Measurements from ENCODE around the gene GEMIN2.
A peak's percentile ranks its signal among the peaks of the same experiment; 100 is the strongest.
"Not testable (repeated sequence)": the region's sequence is repeated elsewhere in the genome, so short reads cannot be mapped to it uniquely, and the experiment has no call there.

Gene GEMIN2

DNA sequence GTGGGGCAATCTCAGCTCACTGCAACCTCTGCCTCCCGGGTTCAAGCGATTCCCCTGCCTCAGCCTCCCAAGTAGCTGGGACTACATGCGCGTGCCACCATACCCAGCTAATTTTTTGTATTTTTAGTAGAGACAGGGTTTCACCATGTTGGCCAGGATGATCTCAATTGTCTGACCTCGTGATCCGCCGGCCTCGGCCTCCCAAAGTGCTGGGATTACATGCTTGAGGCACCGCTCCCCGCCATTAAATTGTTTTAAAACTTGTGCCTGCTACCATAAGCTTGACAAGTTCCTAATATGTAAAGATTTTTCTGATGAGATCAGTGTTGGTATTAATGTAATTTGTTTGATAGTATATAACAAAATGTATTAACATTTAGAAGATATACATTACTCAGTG is 14.9 kb upstream of the GEMIN2 start:
- H2BK12ac ChIP-seq (ENCODE audit: low read length); H4K91ac ChIP-seq (ENCODE audit: low read depth, low read length); H3K9me3 ChIP-seq (ENCODE audit: insufficient read depth, low read depth, low read length); H3K4me1 ChIP-seq (ENCODE audit: control insufficient read depth in 1 of 2, insufficient read depth in 2 of 2, low read length in 2 of 2); H3K23ac ChIP-seq (ENCODE audit: low read length); H3K4me3 ChIP-seq (ENCODE audit: low read depth, low read length); H3K27ac ChIP-seq (ENCODE audit: low read depth, low read length); H3K14ac ChIP-seq (ENCODE audit: low read length); H3K4me2 ChIP-seq (ENCODE audit: low read length); H2BK5ac ChIP-seq (ENCODE audit: low read depth, low read length, poor library complexity); H2AFZ ChIP-seq (ENCODE audit: insufficient read depth, low read length, poor library complexity); H3K27me3 ChIP-seq (ENCODE audit: insufficient read depth, low read length); H4K8ac ChIP-seq (ENCODE audit: low read depth, low read length); H2BK120ac ChIP-seq (ENCODE audit: insufficient read depth, low read length, poor library complexity); H3K79me1 ChIP-seq (ENCODE audit: low read length); H3K9ac ChIP-seq (ENCODE audit: low read length); H3K4ac ChIP-seq (ENCODE audit: low read depth, low read length); H2AK5ac ChIP-seq (ENCODE audit: low read length); H3K18ac ChIP-seq (ENCODE audit: low read length); H3K79me2 ChIP-seq (ENCODE audit: control insufficient read depth, insufficient read depth, low read length, poor library complexity); H4K12ac ChIP-seq (ENCODE audit: low read depth, low read length); DNase-seq: not testable (repeated sequence)
- no CpG with 5 or more reads among the region's 10 CpGs for WGBS (ENCODE audit: extremely low coverage, insufficient coverage, insufficient read length)
- peaks cover 7 to 12% of the 10 kb centered on the region in 2 experiments for H3K36me3 ChIP-seq (ENCODE audit: control insufficient read depth in 1 of 2, insufficient read depth in 2 of 2, low read length in 2 of 2)

DNA sequence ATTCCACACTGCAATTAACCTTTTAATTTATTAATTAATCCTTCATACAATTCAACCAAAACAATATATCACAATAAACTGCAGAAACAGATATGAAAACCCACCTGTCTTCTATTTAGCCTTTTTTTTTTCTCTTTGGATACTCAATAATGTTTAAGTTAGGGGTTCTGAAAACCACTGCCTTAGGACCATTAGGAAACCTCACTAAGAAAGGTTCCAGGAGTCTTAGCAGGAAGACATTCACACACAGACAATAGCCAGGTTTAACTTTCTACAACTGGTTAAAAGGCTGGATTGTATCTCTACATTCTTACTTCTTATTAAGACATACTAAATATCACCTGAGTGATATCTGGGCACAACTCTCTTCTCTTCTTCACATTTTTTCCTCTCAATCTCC is 14.4 kb upstream of the GEMIN2 start:
- no peak overlapping the region for H3K27ac ChIP-seq (ENCODE audit: low read depth, low read length)

DNA sequence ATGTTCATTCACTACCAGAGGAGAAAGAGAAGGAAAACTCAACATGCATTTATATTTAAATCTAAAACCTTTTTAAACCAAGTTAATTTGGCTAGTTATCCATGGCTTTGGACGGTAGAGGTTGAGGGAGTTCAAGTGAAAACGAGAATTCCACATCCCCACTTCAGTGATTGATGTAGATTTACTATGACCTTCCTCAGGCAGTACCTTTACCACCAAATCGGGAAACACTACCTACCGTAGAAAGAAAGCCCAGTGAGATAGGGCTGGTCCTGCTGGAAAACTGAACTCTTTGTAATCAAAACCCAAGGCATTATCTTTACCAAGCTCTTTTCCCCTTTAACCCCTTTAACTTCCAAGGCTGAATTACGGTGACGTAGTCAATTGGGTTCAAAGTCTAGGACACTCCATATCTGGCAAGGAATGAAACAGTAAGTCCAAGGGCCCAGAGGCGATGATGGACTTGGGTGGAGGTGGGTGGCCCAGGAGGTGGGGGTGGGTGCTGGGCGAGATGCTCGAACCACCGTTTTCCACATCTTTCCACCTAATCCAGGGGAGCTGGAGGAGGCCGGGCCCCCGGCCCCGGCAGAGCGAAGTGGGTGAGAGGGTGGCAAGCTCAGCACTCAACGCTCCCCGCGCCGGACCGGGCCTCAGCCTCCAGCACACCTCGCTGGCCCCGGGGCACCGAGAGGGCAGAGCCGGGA is 11.7 kb upstream of the GEMIN2 start:
- peaks cover 0 to 5% of the 10 kb centered on the region in 2 experiments for H3K36me3 ChIP-seq (ENCODE audit: control insufficient read depth in 1 of 2, insufficient read depth in 2 of 2, low read length in 2 of 2)
- H2AK5ac ChIP-seq (ENCODE audit: low read length) = peak overlapping the region; percentile 24
- H3K9me3 ChIP-seq (ENCODE audit: insufficient read depth, low read depth, low read length) = no peaks in the 10 kb centered on the region

More for the DNA sequence above, 14.4 kb upstream of the GEMIN2 start:
- H3K4me1 ChIP-seq (ENCODE audit: control insufficient read depth in 1 of 2, insufficient read depth in 2 of 2, low read length in 2 of 2) = peaks cover 0 to 2% of the 10 kb centered on the region in 2 experiments
- no peaks in the 10 kb centered on the region for H3K9me3 ChIP-seq (ENCODE audit: insufficient read depth, low read depth, low read length)
- no peak overlapping the region for H2BK12ac ChIP-seq (ENCODE audit: low read length)
- H3K18ac ChIP-seq (ENCODE audit: low read length) = no peak overlapping the region
- H4K12ac ChIP-seq (ENCODE audit: low read depth, low read length) = no peak overlapping the region
- DNase-seq = no peak
- no peak overlapping the region for H3K23ac ChIP-seq (ENCODE audit: low read length)
- peak overlapping the region; percentile 24 for H3K4me2 ChIP-seq (ENCODE audit: low read length)
- no peak overlapping the region for H2AK5ac ChIP-seq (ENCODE audit: low read length)
- H2BK120ac ChIP-seq (ENCODE audit: insufficient read depth, low read length, poor library complexity) = no peak overlapping the region
- no peak overlapping the region for H2AFZ ChIP-seq (ENCODE audit: insufficient read depth, low read length, poor library complexity)
- no peak overlapping the region for H3K14ac ChIP-seq (ENCODE audit: low read length)
- H3K79me2 ChIP-seq (ENCODE audit: control insufficient read depth, insufficient read depth, low read length, poor library complexity) = peaks cover 9% of the 10 kb centered on the region
- H2BK5ac ChIP-seq (ENCODE audit: low read depth, low read length, poor library complexity) = no peak overlapping the region
- peaks cover 9% of the 10 kb centered on the region for H3K79me1 ChIP-seq (ENCODE audit: low read length)
- no peak overlapping the region for H3K9ac ChIP-seq (ENCODE audit: low read length)
- H3K36me3 ChIP-seq (ENCODE audit: control insufficient read depth in 1 of 2, insufficient read depth in 2 of 2, low read length in 2 of 2) = peaks cover 7 to 10% of the 10 kb centered on the region in 2 experiments
- H3K27me3 ChIP-seq (ENCODE audit: insufficient read depth, low read length) = no peaks in the 10 kb centered on the region
- no peak overlapping the region for H3K4me3 ChIP-seq (ENCODE audit: low read depth, low read length)
- no peak overlapping the region for H4K8ac ChIP-seq (ENCODE audit: low read depth, low read length)
- no peak overlapping the region for H4K91ac ChIP-seq (ENCODE audit: low read depth, low read length)
- H3K4ac ChIP-seq (ENCODE audit: low read depth, low read length) = no peak overlapping the region

DNA sequence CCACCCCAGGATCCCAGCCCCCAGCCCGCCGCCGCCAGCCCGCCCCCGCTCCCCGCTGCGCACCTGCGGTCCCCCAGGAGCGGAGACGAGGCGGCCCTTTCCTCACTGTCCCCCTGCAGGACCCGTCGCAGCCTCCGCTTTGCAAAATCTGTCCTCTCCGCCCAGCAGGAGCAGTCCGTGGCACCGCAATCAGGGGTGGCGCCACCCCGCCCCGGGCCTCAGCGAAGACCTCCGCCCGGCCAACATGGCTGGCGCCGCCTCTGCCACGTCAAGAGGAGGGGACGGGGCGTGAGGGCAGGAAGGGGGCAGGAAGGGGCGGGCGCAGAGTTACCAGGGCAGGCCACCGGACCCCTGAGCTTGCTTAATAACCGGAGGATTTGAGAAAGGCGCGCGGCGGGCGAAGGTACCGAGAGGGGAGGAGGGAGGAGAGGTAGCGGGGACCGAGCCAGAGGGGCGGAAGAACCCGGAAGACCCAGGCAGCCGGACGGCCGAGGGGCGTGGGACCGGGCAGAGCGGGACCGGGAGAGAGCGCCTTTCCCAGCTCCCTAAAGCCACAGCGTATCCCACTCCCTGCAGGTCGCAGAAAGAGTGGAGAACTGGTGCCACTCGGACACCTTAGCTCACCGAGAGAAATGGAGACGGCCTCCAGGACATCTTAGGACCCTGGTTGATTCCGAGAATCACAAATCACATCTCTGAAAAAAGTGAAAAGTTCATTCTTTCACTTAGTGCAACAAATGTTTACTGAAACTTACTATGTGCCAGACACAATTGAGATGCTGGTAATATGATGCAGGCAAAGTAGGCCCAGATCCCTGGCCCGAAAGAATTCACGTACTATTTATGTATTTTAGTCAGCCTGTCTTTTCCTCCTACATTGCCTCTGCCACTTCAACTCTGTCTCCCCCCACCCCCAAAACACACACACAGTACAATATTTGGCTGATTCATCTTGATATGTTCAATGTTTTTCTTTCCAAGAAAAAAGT is 10.9 kb upstream of the GEMIN2 start, which contains the start of gene SEC23A:
Gene SEC23A (minus strand): TSS at position 267 of the 989 bp plus-strand sequence. CDS start 7,117 bp downstream, outside the sequence.
- H2BK120ac ChIP-seq (ENCODE audit: insufficient read depth, low read length, poor library complexity) = peak within 1 kb of the TSS; percentile 89
- peaks cover 9% of the 10 kb centered on the region for H3K79me2 ChIP-seq (ENCODE audit: control insufficient read depth, insufficient read depth, low read length, poor library complexity)
- H2AK5ac ChIP-seq (ENCODE audit: low read length) = peak within 1 kb of the TSS; percentile 80
- H3K79me1 ChIP-seq (ENCODE audit: low read length) = peaks cover 9% of the 10 kb centered on the region
- H3K9ac ChIP-seq (ENCODE audit: low read length) = peak within 1 kb of the TSS; percentile 59
- H3K14ac ChIP-seq (ENCODE audit: low read length) = peak within 1 kb of the TSS; percentile 90
- peak within 1 kb of the TSS; percentile 61 for H3K4me2 ChIP-seq (ENCODE audit: low read length)
- H3K4me3 ChIP-seq (ENCODE audit: low read depth, low read length) = peak within 1 kb of the TSS; percentile 88
- H4K8ac ChIP-seq (ENCODE audit: low read depth, low read length) = peak within 1 kb of the TSS; percentile 98
- H4K91ac ChIP-seq (ENCODE audit: low read depth, low read length) = peak within 1 kb of the TSS; percentile 93
- peak within 1 kb of the TSS; percentile 92 for H3K18ac ChIP-seq (ENCODE audit: low read length)
- peak within 1 kb of the TSS; percentile 56 for H2BK12ac ChIP-seq (ENCODE audit: low read length)
- H4K12ac ChIP-seq (ENCODE audit: low read depth, low read length) = peak within 1 kb of the TSS; percentile 99
- no peak within 1 kb of the TSS for H3K23ac ChIP-seq (ENCODE audit: low read length)
- peak within 1 kb of the TSS; percentile 77 for H2AFZ ChIP-seq (ENCODE audit: insufficient read depth, low read length, poor library complexity)
- peak; percentile 81 to 86 for DNase-seq
- peaks cover 0 to 2% of the 10 kb centered on the region in 2 experiments for H3K4me1 ChIP-seq (ENCODE audit: control insufficient read depth in 1 of 2, insufficient read depth in 2 of 2, low read length in 2 of 2)
- H3K4ac ChIP-seq (ENCODE audit: low read depth, low read length) = peak within 1 kb of the TSS; percentile 93
- H3K36me3 ChIP-seq (ENCODE audit: control insufficient read depth in 1 of 2, insufficient read depth in 2 of 2, low read length in 2 of 2) = peaks cover 0 to 5% of the 10 kb centered on the region in 2 experiments
- peak within 1 kb of the TSS; percentile 86 for H2BK5ac ChIP-seq (ENCODE audit: low read depth, low read length, poor library complexity)
- H3K9me3 ChIP-seq (ENCODE audit: insufficient read depth, low read depth, low read length) = no peaks in the 10 kb centered on the region
- peak within 1 kb of the TSS; percentile 83 for H3K27ac ChIP-seq (ENCODE audit: low read depth, low read length)
- WGBS (ENCODE audit: extremely low coverage, insufficient coverage, insufficient read length) = no CpG with 5 or more reads among the region's 58 CpGs
- H3K27me3 ChIP-seq (ENCODE audit: insufficient read depth, low read length) = no peaks in the 10 kb centered on the region

More for the DNA sequence above, 11.7 kb upstream of the GEMIN2 start:
- peak overlapping the region; percentile 59 for H3K9ac ChIP-seq (ENCODE audit: low read length)
- peak overlapping the region; percentile 72 for H2AFZ ChIP-seq (ENCODE audit: insufficient read depth, low read length, poor library complexity)
- peak overlapping the region; percentile 61 for H3K4me2 ChIP-seq (ENCODE audit: low read length)
- DNase-seq = peak; percentile 27 to 72
- H3K79me2 ChIP-seq (ENCODE audit: control insufficient read depth, insufficient read depth, low read length, poor library complexity) = peaks cover 9% of the 10 kb centered on the region
- peak overlapping the region; percentile 92 for H3K18ac ChIP-seq (ENCODE audit: low read length)
- no peak overlapping the region for H3K23ac ChIP-seq (ENCODE audit: low read length)
- peak overlapping the region; percentile 93 for H4K91ac ChIP-seq (ENCODE audit: low read depth, low read length)
- no peak overlapping the region for H2BK12ac ChIP-seq (ENCODE audit: low read length)
- peaks cover 0 to 2% of the 10 kb centered on the region in 2 experiments for H3K4me1 ChIP-seq (ENCODE audit: control insufficient read depth in 1 of 2, insufficient read depth in 2 of 2, low read length in 2 of 2)
- peak overlapping the region; percentile 82 for H3K27ac ChIP-seq (ENCODE audit: low read depth, low read length)
- H4K8ac ChIP-seq (ENCODE audit: low read depth, low read length) = peak overlapping the region; percentile 95
- peak overlapping the region; percentile 81 for H2BK120ac ChIP-seq (ENCODE audit: insufficient read depth, low read length, poor library complexity)
- H3K27me3 ChIP-seq (ENCODE audit: insufficient read depth, low read length) = no peaks in the 10 kb centered on the region
- no CpG with 5 or more reads among the region's 23 CpGs for WGBS (ENCODE audit: extremely low coverage, insufficient coverage, insufficient read length)
- H3K4ac ChIP-seq (ENCODE audit: low read depth, low read length) = peak overlapping the region; percentile 93
- peaks cover 9% of the 10 kb centered on the region for H3K79me1 ChIP-seq (ENCODE audit: low read length)
- H3K14ac ChIP-seq (ENCODE audit: low read length) = peak overlapping the region; percentile 90
- H2BK5ac ChIP-seq (ENCODE audit: low read depth, low read length, poor library complexity) = peak overlapping the region; percentile 58
- H3K4me3 ChIP-seq (ENCODE audit: low read depth, low read length) = peak overlapping the region; percentile 88
- peak overlapping the region; percentile 76 for H4K12ac ChIP-seq (ENCODE audit: low read depth, low read length)

Data from trophoblast cell (in vitro differentiated cells and primary cell).